Measurements from ENCODE around the gene CBLB.

DNA sequence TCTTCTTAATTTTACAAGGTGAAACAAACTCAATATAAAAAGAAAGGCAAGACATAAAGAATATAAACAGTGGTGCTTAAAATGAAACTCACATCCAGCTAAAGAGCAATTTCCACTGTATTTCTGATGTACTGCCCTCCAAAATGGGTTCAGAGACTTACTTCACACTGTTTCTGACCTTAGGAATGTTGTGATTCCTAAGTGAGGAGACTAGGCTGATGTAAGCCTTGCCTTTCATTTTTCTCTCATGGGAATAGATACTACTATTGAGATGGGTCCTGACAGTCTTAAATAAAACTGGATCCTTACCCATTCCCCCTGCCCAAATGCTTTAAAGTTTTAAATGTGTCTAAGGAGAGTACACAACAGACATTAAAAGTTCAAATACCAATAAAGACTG lies 86.9 kb downstream of the CBLB start:
- TF ChIP-seq, protein P1, sequence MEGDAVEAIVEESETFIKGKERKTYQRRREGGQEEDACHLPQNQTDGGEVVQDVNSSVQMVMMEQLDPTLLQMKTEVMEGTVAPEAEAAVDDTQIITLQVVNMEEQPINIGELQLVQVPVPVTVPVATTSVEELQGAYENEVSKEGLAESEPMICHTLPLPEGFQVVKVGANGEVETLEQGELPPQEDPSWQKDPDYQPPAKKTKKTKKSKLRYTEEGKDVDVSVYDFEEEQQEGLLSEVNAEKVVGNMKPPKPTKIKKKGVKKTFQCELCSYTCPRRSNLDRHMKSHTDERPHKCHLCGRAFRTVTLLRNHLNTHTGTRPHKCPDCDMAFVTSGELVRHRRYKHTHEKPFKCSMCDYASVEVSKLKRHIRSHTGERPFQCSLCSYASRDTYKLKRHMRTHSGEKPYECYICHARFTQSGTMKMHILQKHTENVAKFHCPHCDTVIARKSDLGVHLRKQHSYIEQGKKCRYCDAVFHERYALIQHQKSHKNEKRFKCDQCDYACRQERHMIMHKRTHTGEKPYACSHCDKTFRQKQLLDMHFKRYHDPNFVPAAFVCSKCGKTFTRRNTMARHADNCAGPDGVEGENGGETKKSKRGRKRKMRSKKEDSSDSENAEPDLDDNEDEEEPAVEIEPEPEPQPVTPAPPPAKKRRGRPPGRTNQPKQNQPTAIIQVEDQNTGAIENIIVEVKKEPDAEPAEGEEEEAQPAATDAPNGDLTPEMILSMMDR (IDR thresholded peaks at IDR 0.05): no peak
- TF ChIP-seq POLR2A (IDR thresholded peaks at IDR 0.05): no peak

Measured in right lobe of liver (tissue), 4 donors.